ENCODE measurements around the gene LAMC3.
A peak's percentile ranks its signal among the peaks of the same experiment; 100 is the strongest.

The LAMC3 gene

GRCh38 chr9:131076347-131077195, 67.6 kb downstream of the LAMC3 start:
- H3K4me3 ChIP-seq (ENCODE audit: low read length) = no peak overlapping the region
- no peak for DNase-seq (ENCODE audit: low read depth)
- TF ChIP-seq, protein P1, sequence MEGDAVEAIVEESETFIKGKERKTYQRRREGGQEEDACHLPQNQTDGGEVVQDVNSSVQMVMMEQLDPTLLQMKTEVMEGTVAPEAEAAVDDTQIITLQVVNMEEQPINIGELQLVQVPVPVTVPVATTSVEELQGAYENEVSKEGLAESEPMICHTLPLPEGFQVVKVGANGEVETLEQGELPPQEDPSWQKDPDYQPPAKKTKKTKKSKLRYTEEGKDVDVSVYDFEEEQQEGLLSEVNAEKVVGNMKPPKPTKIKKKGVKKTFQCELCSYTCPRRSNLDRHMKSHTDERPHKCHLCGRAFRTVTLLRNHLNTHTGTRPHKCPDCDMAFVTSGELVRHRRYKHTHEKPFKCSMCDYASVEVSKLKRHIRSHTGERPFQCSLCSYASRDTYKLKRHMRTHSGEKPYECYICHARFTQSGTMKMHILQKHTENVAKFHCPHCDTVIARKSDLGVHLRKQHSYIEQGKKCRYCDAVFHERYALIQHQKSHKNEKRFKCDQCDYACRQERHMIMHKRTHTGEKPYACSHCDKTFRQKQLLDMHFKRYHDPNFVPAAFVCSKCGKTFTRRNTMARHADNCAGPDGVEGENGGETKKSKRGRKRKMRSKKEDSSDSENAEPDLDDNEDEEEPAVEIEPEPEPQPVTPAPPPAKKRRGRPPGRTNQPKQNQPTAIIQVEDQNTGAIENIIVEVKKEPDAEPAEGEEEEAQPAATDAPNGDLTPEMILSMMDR (IDR thresholded peaks at IDR 0.05; ENCODE audit: insufficient read depth, low read depth, low read length, missing control alignments) = no peak

- no peak for DNase-seq (ENCODE audit: low read depth)
- H3K4me3 ChIP-seq (ENCODE audit: low read length) = no peak overlapping the region
- TF ChIP-seq, protein P1 (IDR thresholded peaks at IDR 0.05; ENCODE audit: insufficient read depth, low read depth, low read length, missing control alignments) = no peak
These were observed 69.7 kb downstream of the LAMC3 start for GRCh38 chr9:131078427-131079366.

DNA sequence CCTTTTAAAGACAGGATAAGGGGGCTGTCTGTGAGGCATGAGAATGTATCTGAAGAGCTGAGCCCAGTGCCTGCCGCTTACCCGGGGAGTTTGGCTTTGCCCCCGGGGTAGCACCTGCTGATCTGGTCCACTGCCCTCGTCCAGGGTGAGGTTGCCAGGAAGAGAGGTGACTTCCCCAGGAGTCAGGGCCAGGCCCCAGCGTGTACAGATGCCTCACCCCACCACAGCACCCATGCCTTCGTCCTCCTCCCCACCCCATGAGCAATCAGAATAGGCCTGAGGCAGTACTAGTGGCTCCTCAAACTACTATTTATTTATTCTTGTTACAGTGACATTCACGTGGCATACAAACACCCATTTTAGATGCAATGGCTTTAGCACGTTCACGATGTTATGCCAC, 71.6 kb downstream of the LAMC3 start:
- no peak overlapping the region for H3K4me3 ChIP-seq (ENCODE audit: low read length)
- DNase-seq (ENCODE audit: low read depth) = peak; percentile 78
- TF ChIP-seq, protein P1 (IDR thresholded peaks at IDR 0.05; ENCODE audit: insufficient read depth, low read depth, low read length, missing control alignments) = no peak

GRCh38 chr9:131081868-131082267, 72.9 kb downstream of the LAMC3 start:
- no peak for DNase-seq (ENCODE audit: low read depth)
- TF ChIP-seq, protein P1 (IDR thresholded peaks at IDR 0.05; ENCODE audit: insufficient read depth, low read depth, low read length, missing control alignments) = no peak
- H3K4me3 ChIP-seq (ENCODE audit: low read length) = no peak overlapping the region

- no peak for DNase-seq (ENCODE audit: low read depth)
- no peak overlapping the region for H3K4me3 ChIP-seq (ENCODE audit: low read length)
- TF ChIP-seq, protein P1 (IDR thresholded peaks at IDR 0.05; ENCODE audit: insufficient read depth, low read depth, low read length, missing control alignments) = no peak
These were observed 74.0 kb downstream of the LAMC3 start for GRCh38 chr9:131082774-131083512.

DNA sequence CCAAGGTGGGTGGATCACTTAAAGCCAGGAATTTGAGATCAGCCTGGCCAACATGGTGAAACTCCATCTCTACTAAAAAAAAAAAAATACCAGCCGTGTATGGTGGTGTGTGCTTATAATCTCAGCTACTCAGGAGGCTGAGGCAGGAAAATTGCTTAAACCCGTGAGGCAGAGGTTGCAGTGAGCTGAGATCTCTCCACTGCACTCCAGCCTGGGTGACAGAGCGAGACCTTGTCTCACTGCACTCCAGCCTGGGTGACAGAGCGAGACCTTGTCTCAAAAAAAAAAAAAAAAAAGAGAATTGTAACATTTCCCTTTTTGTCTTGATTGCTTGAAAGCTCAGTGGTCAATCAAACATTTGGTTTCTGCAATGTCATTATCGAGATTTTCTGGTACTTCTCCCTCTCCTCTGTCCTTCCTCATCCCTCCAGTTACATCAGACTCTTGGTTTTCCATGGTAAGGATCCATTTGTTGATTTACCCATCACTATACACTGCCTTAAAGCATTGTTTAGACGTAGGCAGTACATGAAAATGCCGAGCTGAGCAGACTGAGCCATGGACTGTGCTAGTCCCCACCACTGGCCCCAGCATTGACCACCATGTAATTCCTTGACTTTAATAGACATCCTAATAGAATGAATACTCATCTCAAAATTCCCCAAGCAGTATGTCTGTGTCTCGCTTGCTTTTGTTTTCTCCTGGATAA, 75.8 kb downstream of the LAMC3 start:
- H3K4me3 ChIP-seq (ENCODE audit: low read length) = no peak overlapping the region
- TF ChIP-seq, protein P1 (IDR thresholded peaks at IDR 0.05; ENCODE audit: insufficient read depth, low read depth, low read length, missing control alignments) = no peak
- no peak for DNase-seq (ENCODE audit: low read depth)

All from epithelial cell of esophagus (primary cell).